HCT116 (cell line): ENCODE measurements around the gene HDAC10. TPM values are rescaled to one million over a fixed set of nuclear protein-coding genes. Genes with fewer than 3 reads are reported as not detected.
A peak's percentile ranks its signal among the peaks of the same experiment; 100 is the strongest.

Experiments
- ATAC-seq: fragments of 200-7000 bp; cut with Tn5 transposase; 2 replicates; pipeline ENCODE4 v1.9.1; 2020; ENCODE audit warnings: mild to moderate bottlenecking, moderate library complexity
- BruUV-seq: library from RNA; stranded (reverse); fragments of 400-500 nt; replicated peaks from 2 replicates; lab custom pipeline; 2021; lab: Mats Ljungman, UMichigan
- CTCF ChIA-PET: fragments of 300-600 bp; sonication (Branson Sonifier 250); formaldehyde crosslinking; loops from one replicate; lab custom pipeline; 2021; ENCODE audit warnings: antibody characterized with exemption; lab: Charles Lee
- POLR2A ChIA-PET: fragments of 300-600, 350-600 bp; sonication (Branson Sonifier 250); formaldehyde crosslinking; loops from one replicate; lab custom pipeline; 2021; ENCODE audit warnings: antibody characterized with exemption; lab: Charles Lee
- RAD21 ChIA-PET, 2 experiments: fragments of 300-600 bp; sonication (Branson Sonifier 250); formaldehyde crosslinking; loops; one replicate each; lab custom pipeline; 2023; ENCODE audit warnings: low total read pairs in 2 of 2; ENCODE audit not compliant: uncharacterized antibody in 2 of 2, unreplicated experiment in 2 of 2, low non-redundant PET in 1 of 2; lab: Charles Lee
- DNase-seq: peaks from one replicate; pipeline ENCODE4 v3.0.0-alpha.2; 2010; ENCODE audit warnings: low read depth, low spot score
- H2AFZ ChIP-seq: fragments of 200-600 bp; shearing (Covaris generic), sonication (generic); 2 replicates; pipeline ENCODE4 v1.6.1; 2017; ENCODE audit warnings: low read depth, mixed run types, mixed read lengths, antibody characterized with exemption, low read length; ENCODE audit not compliant: poor library complexity, severe bottlenecking
- H3K27ac ChIP-seq: 2 replicates; pipeline ENCODE4 v1.5.1; 2012; ENCODE audit warnings: low read depth, low read length
- H3K27me3 ChIP-seq: fragments of 200-600 bp; sonication (generic); 2 replicates; pipeline ENCODE4 v1.6.1; 2016; ENCODE audit warnings: mixed run types, low read length, mixed read lengths; ENCODE audit not compliant: insufficient read depth
- H3K36me3 ChIP-seq, 2 experiments: fragments of 200-500 bp in 1 of 2; fragments of 200-600 bp in 1 of 2; sonication (Bioruptor generic) in 1 of 2; sonication (generic) in 1 of 2; 2 replicates each; pipeline versions ENCODE4 v1.5.1 to v1.6.1; 2014 to 2016; ENCODE audit warnings: low read length in 2 of 2, inconsistent platforms in 1 of 2, mixed read lengths in 1 of 2, mixed run types in 1 of 2; ENCODE audit not compliant: insufficient read depth in 2 of 2, control insufficient read depth in 1 of 2
- H3K4me1 ChIP-seq, 2 experiments: fragments of 200-600 bp in 1 of 2; sonication (generic) in 1 of 2; 2 replicates each; pipeline versions ENCODE4 v1.5.1 to v1.6.1; 2012 to 2017; ENCODE audit warnings: low read length in 2 of 2, inconsistent platforms in 1 of 2, mild to moderate bottlenecking in 1 of 2, mixed read lengths in 1 of 2, mixed run types in 1 of 2, moderate library complexity in 1 of 2; ENCODE audit not compliant: insufficient read depth in 2 of 2, control insufficient read depth in 1 of 2
- H3K4me2 ChIP-seq: fragments of 200-600 bp; sonication (generic); 2 replicates; pipeline ENCODE4 v1.6.1; 2017; ENCODE audit warnings: mixed run types, low read length, mixed read lengths
- H3K4me3 ChIP-seq, 2 experiments: fragments of 200-600 bp in 1 of 2; sonication (generic) in 1 of 2; replicated peaks in 1 of 2; 2 replicates each; pipeline ENCODE4 v1.5.1; 2011 to 2016; ENCODE audit warnings: low read length in 2 of 2, control low read depth in 1 of 2, low read depth in 1 of 2, mild to moderate bottlenecking in 1 of 2, mixed read lengths in 1 of 2, mixed run types in 1 of 2
- H3K79me2 ChIP-seq: fragments of 200-600 bp; sonication (generic); 2 replicates; pipeline ENCODE4 v1.6.1; 2017; ENCODE audit warnings: mild to moderate bottlenecking, mixed run types, low read length, moderate library complexity, mixed read lengths; ENCODE audit not compliant: insufficient read depth
- H3K9ac ChIP-seq: fragments of 200-600 bp; sonication (generic); 2 replicates; pipeline ENCODE4 v1.6.1; 2016; ENCODE audit warnings: low read length, mixed read lengths
- H3K9me2 ChIP-seq: fragments of 200-600 bp; sonication (generic), shearing (Covaris generic); 2 replicates; pipeline ENCODE4 v1.6.1; 2017; ENCODE audit warnings: mixed run types, mild to moderate bottlenecking, moderate library complexity; ENCODE audit not compliant: insufficient read depth
- H3K9me3 ChIP-seq, 2 experiments: fragments of 200-500 bp in 1 of 2; fragments of 200-600 bp in 1 of 2; sonication (Bioruptor generic) in 1 of 2; sonication (generic) in 1 of 2; 2 replicates each; pipeline ENCODE4 v1.6.1; 2014 to 2017; ENCODE audit warnings: low read length in 2 of 2, mixed read lengths in 2 of 2, inconsistent platforms in 1 of 2, low read depth in 1 of 2, mild to moderate bottlenecking in 1 of 2, mixed run types in 1 of 2, moderate library complexity in 1 of 2; ENCODE audit not compliant: control insufficient read depth in 1 of 2, insufficient read depth in 1 of 2
- H4K20me1 ChIP-seq: fragments of 200-600 bp; sonication (generic), shearing (Covaris generic); 2 replicates; pipeline ENCODE4 v1.6.1; 2017; ENCODE audit warnings: mixed run types, mild to moderate bottlenecking, moderate library complexity; ENCODE audit not compliant: insufficient read depth
- EZH2phosphoT487 ChIP-seq: fragments of 200-600 bp; IDR thresholded peaks from 2 replicates; pipeline ENCODE4 v1.6.1; 2018; ENCODE audit warnings: antibody characterized with exemption, borderline replicate concordance
- POLR2A ChIP-seq: IDR thresholded peaks from 2 replicates; pipeline ENCODE4 v1.7.0; 2011; ENCODE audit warnings: borderline replicate concordance; ENCODE audit not compliant: insufficient read depth, insufficient read length; ENCODE audit errors: extremely low read depth
- POLR2AphosphoS5 ChIP-seq: IDR thresholded peaks from 2 replicates; pipeline ENCODE4 v1.6.1; 2011; ENCODE audit warnings: mild to moderate bottlenecking, low read depth, low read length, moderate library complexity
- REST ChIP-seq: IDR thresholded peaks from 2 replicates; pipeline ENCODE4 v1.6.1; 2012; ENCODE audit warnings: low read depth
- intact Hi-C: fragments of 100-400 bp; cut with micrococcal nuclease; formaldehyde crosslinking; loops from 2 replicates; pipeline ENCODE4 v1.10.0; 2022
- total RNA-seq: library from RNA; stranded (reverse); gene quantifications from one replicate; pipeline ENCODE4 v1.2.1, GENCODE V29; 2021; ENCODE audit not compliant: unreplicated experiment

HDAC10 gene
- total RNA-seq, 1 experiment from 2014 or later = 67.5 TPM

GRCh38 chr22:50261615-50262459 lies 10.8 kb upstream of the HDAC10 start, which contains the start of gene MAPK12:
TSS of gene MAPK12 (minus strand) at chr22:50261683. CDS start at chr22:50261509, 174 bp downstream.
- H3K79me2 ChIP-seq = peaks cover 28% of the 10 kb centered on the region
- H3K9ac ChIP-seq = peak within 1 kb of the TSS; percentile 94
- peaks cover 0 to 6% of the 10 kb centered on the region in 2 experiments; a peak in 1 of 4 replicates for H3K36me3 ChIP-seq
- H3K9me2 ChIP-seq = no peaks in the 10 kb centered on the region
- DNase-seq = no peak
- H3K4me1 ChIP-seq = peaks cover 19 to 32% of the 10 kb centered on the region in 2 experiments
- no peaks in the 10 kb centered on the region for H3K27me3 ChIP-seq
- ChIA-PET POLR2A (interaction anchor here (1.0 to 1.2 kb wide), 2 partner anchors 9 to 10 kb away, joined by 3 to 4 read pairs; no protein-coding TSS in a partner anchor), RAD21 (interaction anchor here in 1 of 2 experiments (1.5 kb wide), 1 partner anchor 80 kb away, joined by 4 read pairs; no protein-coding TSS in a partner anchor), CTCF (interaction anchor here (0.8 to 1.3 kb wide), 3 partner anchors 9 to 80 kb away, joined by 3 to 7 read pairs (median 4); no protein-coding TSS in a partner anchor)
- no peaks in the 10 kb centered on the region for H4K20me1 ChIP-seq
- TF ChIP-seq EZH2phosphoT487 (no peak), POLR2A (no peak), POLR2AphosphoS5 (peak; percentile 38; the same call in 1 of the 2 replicates), REST (no peak)
- intact Hi-C loops = no loop called here
- H2AFZ ChIP-seq = no peak within 1 kb of the TSS
- BruUV-seq = no TSS peak
- H3K4me3 ChIP-seq = peak within 1 kb of the TSS; percentile 79 to 90
- peak within 1 kb of the TSS; percentile 95 for H3K4me2 ChIP-seq
- no peaks in the 10 kb centered on the region for H3K9me3 ChIP-seq
- peak; percentile 73 for ATAC-seq
- H3K27ac ChIP-seq = peak within 1 kb of the TSS; percentile 83
